GM20000 (cell line): ENCODE results near the gene FAM180A.

Experiments used
- DNase-seq: peaks from one replicate; pipeline ENCODE4 v3.0.0; 2012; ENCODE audit warnings: low spot score
- CTCF ChIP-seq: IDR thresholded peaks from 2 replicates; pipeline ENCODE4 v1.5.1; 2012; ENCODE audit warnings: mild to moderate bottlenecking, control low read depth; ENCODE audit errors: extremely low read depth, missing control alignments

FAM180A gene

GRCh38 chr7:135771051-135771450 lies 22.4 kb upstream of the FAM180A start:
- no peak for TF ChIP-seq CTCF
- DNase-seq = no peak

GRCh38 chr7:135770139-135770710 lies 21.6 kb upstream of the FAM180A start:
- no peak for TF ChIP-seq CTCF
- DNase-seq = no peak

GRCh38 chr7:135769005-135769802 lies 20.6 kb upstream of the FAM180A start:
- no peak for TF ChIP-seq CTCF

GRCh38 chr7:135768467-135768866 lies 19.9 kb upstream of the FAM180A start:
- no peak for TF ChIP-seq CTCF
- no peak for DNase-seq

More at GRCh38 chr7:135769005-135769802, 20.6 kb upstream of the FAM180A start:
- DNase-seq = no peak

- no peak for TF ChIP-seq CTCF
Observed at GRCh38 chr7:135768064-135768463, 19.5 kb upstream of the FAM180A start.

GRCh38 chr7:135763261-135763660 lies 14.6 kb upstream of the FAM180A start:
- DNase-seq = no peak
- no peak for TF ChIP-seq CTCF

More at GRCh38 chr7:135768064-135768463, 19.5 kb upstream of the FAM180A start:
- no peak for DNase-seq

- DNase-seq = no peak
- no peak for TF ChIP-seq CTCF
Observed at GRCh38 chr7:135761751-135762488, 13.3 kb upstream of the FAM180A start.
